GM21786 (cell line): Measurements from ENCODE around the gene PLCXD3.

Experiments used
- ATAC-seq: cut with Tn5 transposase; IDR thresholded peaks from one replicate; pipeline ENCODE4 v1.9.1; 2021; ENCODE audit not compliant: unreplicated experiment

PLCXD3 gene

GRCh38 chr5:41510176-41510831 lies at the start of gene PLCXD3:
Gene PLCXD3 (minus strand): TSS chr5:41510601. CDS start chr5:41510526, 75 bp downstream.
- ATAC-seq, result no peak

GRCh38 chr5:41559184-41559583 lies 48.8 kb upstream of the PLCXD3 start:
- no peak for ATAC-seq

- ATAC-seq, result no peak
Measured at GRCh38 chr5:41558295-41558694, 47.9 kb upstream of the PLCXD3 start.

GRCh38 chr5:41547991-41548390 lies 37.6 kb upstream of the PLCXD3 start:
- ATAC-seq, result no peak

GRCh38 chr5:41542183-41542582 lies 31.8 kb upstream of the PLCXD3 start:
- no peak for ATAC-seq

- no peak for ATAC-seq
Measured at GRCh38 chr5:41539454-41539853, 29.1 kb upstream of the PLCXD3 start.

GRCh38 chr5:41537581-41537980 lies 27.2 kb upstream of the PLCXD3 start:
- no peak for ATAC-seq

GRCh38 chr5:41532485-41532884 lies 22.1 kb upstream of the PLCXD3 start:
- ATAC-seq, result no peak

- no peak for ATAC-seq
Measured at GRCh38 chr5:41527201-41527779, 16.9 kb upstream of the PLCXD3 start.

- no peak for ATAC-seq
Measured at GRCh38 chr5:41526699-41527098, 16.3 kb upstream of the PLCXD3 start.

- no peak for ATAC-seq
Measured at GRCh38 chr5:41524174-41524573, 13.8 kb upstream of the PLCXD3 start.

- ATAC-seq, result no peak
Measured at GRCh38 chr5:41522193-41522786, 11.9 kb upstream of the PLCXD3 start.

- ATAC-seq, result no peak
Measured at GRCh38 chr5:41519801-41520200, 9.4 kb upstream of the PLCXD3 start.

- no peak for ATAC-seq
Measured at GRCh38 chr5:41517909-41518308, 7.5 kb upstream of the PLCXD3 start.

GRCh38 chr5:41511241-41511640 lies 840 bp upstream of the PLCXD3 start:
- no peak for ATAC-seq

GRCh38 chr5:41509399-41510175 lies 814 bp downstream of the PLCXD3 start:
- no peak for ATAC-seq

GRCh38 chr5:41508696-41509398 lies 1.6 kb downstream of the PLCXD3 start:
- no peak for ATAC-seq

- no peak for ATAC-seq
Measured at GRCh38 chr5:41508186-41508585, 2.2 kb downstream of the PLCXD3 start.

GRCh38 chr5:41507501-41507900 lies 2.9 kb downstream of the PLCXD3 start:
- no peak for ATAC-seq

GRCh38 chr5:41503860-41504259 lies 6.5 kb downstream of the PLCXD3 start:
- ATAC-seq, result no peak

- ATAC-seq, result no peak
Measured at GRCh38 chr5:41503310-41503709, 7.1 kb downstream of the PLCXD3 start.
